Measurements from ENCODE around the gene AHRR. TPM values are rescaled to one million over a fixed set of nuclear protein-coding genes. Genes with fewer than 3 reads are reported as not detected.

Gene AHRR
- total and polyA plus RNA-seq, 7 experiments from 2014 or later: 0.56 to 23.5 (median 1.2) TPM; not detected in 1

DNA sequence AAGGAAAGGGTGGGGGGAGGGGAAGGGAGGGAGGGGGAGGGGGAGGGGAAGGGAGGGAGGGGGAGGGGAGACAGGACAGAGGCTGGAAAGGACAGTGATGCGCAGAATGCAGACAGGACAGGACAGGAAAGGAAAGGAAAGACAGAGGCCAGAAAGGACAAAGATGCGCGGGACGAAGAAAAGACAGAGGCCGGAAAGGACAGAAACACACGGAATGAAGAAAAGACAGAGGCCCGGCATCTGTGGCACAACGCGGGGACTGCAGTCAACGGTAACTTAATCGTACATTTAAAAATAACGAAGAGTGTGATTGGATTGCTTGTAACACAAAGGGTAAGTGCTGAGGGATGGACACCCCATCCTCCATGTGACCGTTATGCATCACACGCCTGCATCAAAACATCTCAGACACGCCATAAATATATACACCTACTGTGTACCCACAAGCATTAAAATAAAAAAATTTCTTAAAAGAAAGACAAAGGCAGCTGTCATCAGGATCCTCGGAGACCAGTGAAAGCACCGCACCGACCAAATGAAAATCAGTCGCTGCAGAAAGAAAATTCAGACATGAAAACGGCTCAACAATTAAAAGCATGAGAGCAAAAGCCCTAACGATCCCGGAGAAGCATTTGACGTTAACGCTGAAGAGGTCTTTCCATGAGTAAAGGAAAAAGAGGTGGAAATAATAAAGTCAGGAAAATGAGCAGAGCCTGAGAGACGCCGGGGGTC is 68.5 kb downstream of the AHRR start:
- H3K27ac ChIP-seq (ENCODE audit: low read depth, low read length): no peak overlapping the region
- Mint-ChIP-seq H3K9me3 (peaks cover 4 to 18% (median 8%) of the 10 kb centered on the region in 11 donors), H3K27ac (peak overlapping the region in 5 of 9 donors; percentile 7 to 76 (median 51)), H3K36me3 (peaks cover 0 to 35% (median 8%) of the 10 kb centered on the region in 5 donors), H3K4me1 (peaks cover 13 to 38% (median 27%) of the 10 kb centered on the region in 7 donors), H3K4me3 (peak overlapping the region in 6 of 10 donors; percentile 8 to 75 (median 54)), H3K27me3 (peaks cover 0 to 8% (median 0%) of the 10 kb centered on the region in 5 donors)
- POLR2A ChIA-PET: no interaction called here
- no peaks in the 10 kb centered on the region for H3K36me3 ChIP-seq (ENCODE audit: control insufficient read depth in 2 of 3, insufficient read depth in 3 of 3, low read length in 3 of 3)
- intact Hi-C loops (cut with micrococcal nuclease): no loop called here
- no peaks in the 10 kb centered on the region for H3K9me3 ChIP-seq (ENCODE audit: control insufficient read depth in 2 of 3, low read length in 3 of 3)
- no peak for DNase-seq
- peaks cover 0 to 4% of the 10 kb centered on the region in 2 donors for H3K27me3 ChIP-seq (ENCODE audit: control insufficient read depth in 2 of 2, insufficient read depth in 2 of 2, low read length in 2 of 2)
- no peak overlapping the region for H3K4me3 ChIP-seq (ENCODE audit: low read length)
- CTCF ChIA-PET: no interaction called here
- ATAC-seq: no peak
- H3K4me1 ChIP-seq (ENCODE audit: control insufficient read depth in 2 of 2, insufficient read depth in 2 of 2, low read length in 2 of 2): peaks cover 0 to 8% of the 10 kb centered on the region in 2 donors

DNA sequence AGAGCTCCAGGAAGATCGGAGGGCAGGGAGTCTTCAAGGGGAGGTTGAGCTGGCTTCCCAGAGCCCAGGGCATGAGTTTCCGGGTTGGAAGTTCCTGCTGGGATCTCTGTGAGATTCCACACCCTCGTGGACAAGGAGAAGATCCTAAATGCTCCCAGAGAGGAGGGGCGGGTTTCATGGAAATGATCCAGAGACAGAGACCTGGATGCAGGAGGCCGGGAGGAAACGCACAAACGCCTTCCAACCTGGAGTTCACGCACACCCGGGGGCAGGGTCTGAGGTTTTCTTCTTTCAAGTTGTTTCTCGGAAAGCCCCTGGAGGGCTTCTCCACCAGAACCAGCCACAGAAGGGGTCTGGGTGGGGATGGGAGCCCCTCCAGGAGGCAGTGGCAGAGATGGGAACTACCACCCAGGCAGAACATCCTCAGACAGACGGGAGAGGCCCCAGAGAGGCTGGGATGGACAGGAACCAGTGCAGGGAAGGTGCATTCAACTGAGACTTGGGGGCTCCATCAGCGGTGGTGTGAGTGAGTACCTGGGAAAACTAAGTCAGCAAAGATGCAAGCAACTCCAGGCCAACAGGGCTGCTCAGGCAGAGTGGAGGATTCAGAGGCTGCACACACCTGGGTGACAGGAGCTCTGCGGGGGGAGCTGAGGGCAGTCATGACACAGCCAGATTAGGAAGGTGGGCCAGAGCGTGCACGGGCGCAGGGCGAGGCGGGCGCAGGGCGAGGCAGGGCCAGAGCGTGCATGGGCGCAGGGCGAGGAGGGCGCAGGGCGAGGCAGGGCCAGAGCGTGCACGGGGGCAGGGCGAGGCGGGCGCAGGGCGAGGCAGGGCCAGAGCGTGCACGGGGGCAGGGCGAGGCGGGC is 69.3 kb downstream of the AHRR start:
- no peaks in the 10 kb centered on the region for H3K9me3 ChIP-seq (ENCODE audit: control insufficient read depth in 2 of 3, low read length in 3 of 3)
- CTCF ChIA-PET: no interaction called here
- H3K4me1 Mint-ChIP-seq: peaks cover 13 to 38% (median 27%) of the 10 kb centered on the region in 7 donors
- H3K9me3 Mint-ChIP-seq: peaks cover under 1 to 10% (median 3%) of the 10 kb centered on the region in 11 donors
- H3K27me3 ChIP-seq (ENCODE audit: control insufficient read depth in 2 of 2, insufficient read depth in 2 of 2, low read length in 2 of 2): peaks cover 0 to 4% of the 10 kb centered on the region in 2 donors
- ATAC-seq: no peak
- no peak for DNase-seq
- peak overlapping the region in 7 of 10 donors; percentile 34 to 75 (median 59) for H3K4me3 Mint-ChIP-seq
- intact Hi-C loops (cut with micrococcal nuclease): no loop called here
- peaks cover 0 to 27% (median 3%) of the 10 kb centered on the region in 5 donors for H3K36me3 Mint-ChIP-seq
- no peak overlapping the region for H3K27ac ChIP-seq (ENCODE audit: low read depth, low read length)
- H3K4me1 ChIP-seq (ENCODE audit: control insufficient read depth in 2 of 2, insufficient read depth in 2 of 2, low read length in 2 of 2): peaks cover 0 to 8% of the 10 kb centered on the region in 2 donors
- H3K4me3 ChIP-seq (ENCODE audit: low read length): no peak overlapping the region
- H3K27me3 Mint-ChIP-seq: peaks cover 0 to 4% (median 0%) of the 10 kb centered on the region in 5 donors
- POLR2A ChIA-PET: no interaction called here
- no peaks in the 10 kb centered on the region for H3K36me3 ChIP-seq (ENCODE audit: control insufficient read depth in 2 of 3, insufficient read depth in 3 of 3, low read length in 3 of 3)
- H3K27ac Mint-ChIP-seq: peak overlapping the region in 5 of 9 donors; percentile 15 to 65 (median 51)

DNA sequence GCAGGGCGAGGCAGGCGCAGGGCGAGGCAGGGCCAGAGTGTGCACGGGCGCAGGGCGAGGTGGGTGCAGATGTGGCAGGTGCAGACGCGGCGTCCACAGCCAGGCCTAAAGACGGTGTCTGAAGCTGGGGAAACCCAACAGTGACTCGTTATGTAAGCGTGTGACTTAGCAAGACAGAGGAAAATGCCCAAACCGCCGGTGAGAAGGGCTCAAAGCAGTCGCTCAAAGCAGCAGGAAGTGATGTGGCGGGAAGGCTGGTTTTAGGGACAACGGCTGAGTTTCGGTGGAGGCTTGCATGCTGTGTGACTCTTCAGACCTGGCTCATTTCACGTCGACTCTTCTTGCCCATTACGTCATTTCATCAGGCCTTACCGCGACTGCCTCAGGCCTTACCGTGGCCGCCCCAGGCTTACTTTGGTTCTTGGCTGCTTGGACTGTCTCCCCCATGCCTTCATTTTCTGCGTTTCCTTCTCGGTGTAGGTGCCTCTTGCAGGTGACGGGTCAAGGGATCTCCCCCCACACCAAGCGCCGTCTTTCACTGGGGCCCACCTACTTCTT is 71.0 kb downstream of the AHRR start:
- H3K4me1 Mint-ChIP-seq: peaks cover 13 to 38% (median 27%) of the 10 kb centered on the region in 7 donors
- H3K9me3 Mint-ChIP-seq: peaks cover 0 to 2% (median 0%) of the 10 kb centered on the region in 11 donors
- ChIA-PET POLR2A (no interaction called here), CTCF (no interaction called here)
- ATAC-seq: peak; percentile 85
- peaks cover 0 to 16% (median 0%) of the 10 kb centered on the region in 5 donors for H3K36me3 Mint-ChIP-seq
- no peaks in the 10 kb centered on the region for H3K9me3 ChIP-seq (ENCODE audit: control insufficient read depth in 2 of 3, low read length in 3 of 3)
- peak overlapping the region; percentile 51 for H3K4me3 ChIP-seq (ENCODE audit: low read length)
- peaks cover 0 to 8% of the 10 kb centered on the region in 2 donors for H3K4me1 ChIP-seq (ENCODE audit: control insufficient read depth in 2 of 2, insufficient read depth in 2 of 2, low read length in 2 of 2)
- no peak overlapping the region for H3K27ac ChIP-seq (ENCODE audit: low read depth, low read length)
- intact Hi-C loops (cut with micrococcal nuclease): loop anchor here in 1 of 2 donors (1.0 to 2.0 kb wide), 4 partner anchors 13 to 174 kb away; partner anchors contain the start of genes AHRR, CCDC127 and SDHA
- no peaks in the 10 kb centered on the region for H3K36me3 ChIP-seq (ENCODE audit: control insufficient read depth in 2 of 3, insufficient read depth in 3 of 3, low read length in 3 of 3)
- peak overlapping the region; percentile 70 to 86 (median 78) for H3K4me3 Mint-ChIP-seq
- DNase-seq: peak in 8 of 9 donors; percentile 34 to 80 (median 65)
- peak overlapping the region; percentile 6 to 95 (median 70) for H3K27ac Mint-ChIP-seq
- no peaks in the 10 kb centered on the region for H3K27me3 ChIP-seq (ENCODE audit: control insufficient read depth in 2 of 2, insufficient read depth in 2 of 2, low read length in 2 of 2)
- H3K27me3 Mint-ChIP-seq: no peaks in the 10 kb centered on the region

DNA sequence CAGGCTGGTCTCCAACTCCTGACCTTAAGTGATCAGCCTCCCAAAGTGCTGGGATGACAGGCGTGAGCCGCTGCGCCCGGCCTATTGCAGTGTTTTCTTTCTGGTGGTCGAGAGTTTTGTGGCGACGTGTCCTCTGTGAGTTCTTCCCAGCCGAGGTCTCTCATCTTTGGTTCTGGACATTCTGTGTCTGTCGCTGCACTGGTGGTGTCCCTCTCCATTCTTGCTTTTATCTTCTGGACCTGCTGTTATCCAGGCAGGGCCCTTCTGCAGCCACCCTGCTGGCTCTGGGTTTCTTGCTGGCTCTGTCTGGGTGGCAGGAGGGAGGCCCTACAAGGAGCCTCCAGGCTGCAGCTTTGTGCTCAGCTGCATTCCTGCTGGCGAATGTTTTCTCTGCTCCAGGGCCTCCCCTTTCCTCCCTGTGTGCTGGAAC is 72.3 kb downstream of the AHRR start:
- Mint-ChIP-seq H3K4me3 (peak overlapping the region in 6 of 10 donors; percentile 29 to 84 (median 76)), H3K36me3 (peaks cover 0 to 12% (median 0%) of the 10 kb centered on the region in 5 donors), H3K27me3 (no peaks in the 10 kb centered on the region), H3K9me3 (peaks cover 0 to 2% (median 0%) of the 10 kb centered on the region in 11 donors), H3K27ac (peak overlapping the region in 1 of 9 donors; percentile 95), H3K4me1 (peaks cover 13 to 37% (median 27%) of the 10 kb centered on the region in 7 donors)
- Histone ChIP-seq H3K27ac (ENCODE audit: low read depth, low read length) (no peak overlapping the region), H3K4me1 (ENCODE audit: control insufficient read depth in 2 of 2, insufficient read depth in 2 of 2, low read length in 2 of 2) (peaks cover 0 to 8% of the 10 kb centered on the region in 2 donors), H3K9me3 (ENCODE audit: control insufficient read depth in 2 of 3, low read length in 3 of 3) (no peaks in the 10 kb centered on the region), H3K36me3 (ENCODE audit: control insufficient read depth in 2 of 3, insufficient read depth in 3 of 3, low read length in 3 of 3) (no peaks in the 10 kb centered on the region), H3K27me3 (ENCODE audit: control insufficient read depth in 2 of 2, insufficient read depth in 2 of 2, low read length in 2 of 2) (no peaks in the 10 kb centered on the region), H3K4me3 (ENCODE audit: low read length) (no peak overlapping the region)
- ATAC-seq: no peak
- intact Hi-C loops (cut with micrococcal nuclease): loop anchor here in 1 of 2 donors (2.0 kb wide), 2 partner anchors 73 to 175 kb away; partner anchors contain the start of genes AHRR, CCDC127 and SDHA
- CTCF ChIA-PET: no interaction called here
- POLR2A ChIA-PET: no interaction called here
- DNase-seq: no peak

DNA sequence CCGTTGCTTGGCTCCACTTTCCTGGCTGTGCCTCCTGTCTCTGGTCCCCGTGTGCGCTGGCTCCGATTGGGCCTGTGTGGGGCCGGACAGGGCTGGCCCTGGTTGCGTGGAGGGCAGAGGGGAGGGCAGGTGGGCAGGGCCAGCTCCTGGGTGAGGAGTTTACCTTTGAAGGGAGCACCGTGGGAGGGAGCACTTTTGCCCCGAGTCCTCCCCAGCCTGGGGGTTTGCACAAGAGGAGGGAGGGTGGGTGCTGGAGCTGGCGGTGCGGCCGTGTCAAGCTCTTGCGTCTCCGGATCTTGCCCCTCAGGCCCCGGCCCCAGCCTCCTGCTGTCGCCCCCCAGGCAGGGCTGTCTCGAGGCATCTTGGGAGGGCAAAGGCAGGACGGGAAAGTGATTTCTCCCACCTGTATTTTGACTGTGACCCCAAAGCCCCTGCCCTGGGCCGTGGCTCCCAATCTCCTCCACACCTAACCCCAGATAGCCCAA is 73.2 kb downstream of the AHRR start:
- H3K27ac Mint-ChIP-seq: peak overlapping the region in 1 of 9 donors; percentile 66
- CTCF ChIA-PET: no interaction called here
- H3K36me3 Mint-ChIP-seq: peaks cover 0 to 12% (median 0%) of the 10 kb centered on the region in 5 donors

More for the DNA sequence above, 73.2 kb downstream of the AHRR start:
- Histone ChIP-seq H3K36me3 (ENCODE audit: control insufficient read depth in 2 of 3, insufficient read depth in 3 of 3, low read length in 3 of 3) (no peaks in the 10 kb centered on the region), H3K27me3 (ENCODE audit: control insufficient read depth in 2 of 2, insufficient read depth in 2 of 2, low read length in 2 of 2) (no peaks in the 10 kb centered on the region), H3K27ac (ENCODE audit: low read depth, low read length) (no peak overlapping the region), H3K9me3 (ENCODE audit: control insufficient read depth in 2 of 3, low read length in 3 of 3) (no peaks in the 10 kb centered on the region), H3K4me1 (ENCODE audit: control insufficient read depth in 2 of 2, insufficient read depth in 2 of 2, low read length in 2 of 2) (peaks cover 0 to 8% of the 10 kb centered on the region in 2 donors), H3K4me3 (ENCODE audit: low read length) (no peak overlapping the region)
- Mint-ChIP-seq H3K9me3 (peaks cover 0 to 2% (median 0%) of the 10 kb centered on the region in 11 donors), H3K27me3 (peaks cover 0 to 4% (median 0%) of the 10 kb centered on the region in 5 donors), H3K4me3 (peak overlapping the region in 1 of 10 donors; percentile 53), H3K4me1 (peaks cover 13 to 42% (median 27%) of the 10 kb centered on the region in 7 donors)
- POLR2A ChIA-PET: no interaction called here
- no peak for ATAC-seq
- DNase-seq: no peak
- intact Hi-C loops (cut with micrococcal nuclease): no loop called here
